Tibial nerve (tissue), 3 donors: ENCODE measurements around the gene KCNMA1.

Source experiments
- POLR2A ChIP-seq, 2 donors: fragments of 450-650 bp; IDR thresholded peaks; one replicate each; pipeline ENCODE4 v1.6.1; 2017; ENCODE audit warnings: antibody characterized with exemption in 2 of 2, mild to moderate bottlenecking in 2 of 2, moderate library complexity in 2 of 2
- TF ChIP-seq, protein P1 (sequence below), 5 experiments: fragments of 200-600 bp in 3 of 5; fragments of 450-650 bp in 2 of 5; sonication (generic) in 3 of 5; IDR thresholded peaks; one replicate each; pipeline ENCODE4 v1.5.1; 2016 to 2019; ENCODE audit warnings: antibody characterized with exemption in 5 of 5, mild to moderate bottlenecking in 3 of 5, moderate library complexity in 2 of 5

DNA sequence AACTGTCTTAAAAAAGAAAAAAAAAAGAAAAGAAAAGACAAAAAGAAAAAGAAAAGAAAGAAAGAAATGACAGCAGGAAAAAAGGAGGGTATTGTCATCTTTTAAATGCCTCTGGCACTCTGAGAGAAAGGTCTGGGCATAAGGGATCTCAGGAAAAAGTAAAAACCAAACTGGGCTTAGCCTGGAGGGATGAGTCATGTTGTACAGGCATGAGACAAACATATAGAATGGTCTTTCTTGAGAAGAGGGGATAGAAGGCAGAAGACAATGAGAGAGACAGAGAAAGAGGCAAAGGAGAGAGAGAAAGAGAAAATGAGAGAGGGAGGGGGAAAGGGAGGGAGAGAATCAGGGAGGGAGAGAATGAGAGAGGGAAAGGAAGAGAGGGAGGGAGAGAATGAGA lies 32.3 kb upstream of the KCNMA1 start:
- no peak for TF ChIP-seq POLR2A (IDR thresholded peaks at IDR 0.05)
- TF ChIP-seq, protein P1, sequence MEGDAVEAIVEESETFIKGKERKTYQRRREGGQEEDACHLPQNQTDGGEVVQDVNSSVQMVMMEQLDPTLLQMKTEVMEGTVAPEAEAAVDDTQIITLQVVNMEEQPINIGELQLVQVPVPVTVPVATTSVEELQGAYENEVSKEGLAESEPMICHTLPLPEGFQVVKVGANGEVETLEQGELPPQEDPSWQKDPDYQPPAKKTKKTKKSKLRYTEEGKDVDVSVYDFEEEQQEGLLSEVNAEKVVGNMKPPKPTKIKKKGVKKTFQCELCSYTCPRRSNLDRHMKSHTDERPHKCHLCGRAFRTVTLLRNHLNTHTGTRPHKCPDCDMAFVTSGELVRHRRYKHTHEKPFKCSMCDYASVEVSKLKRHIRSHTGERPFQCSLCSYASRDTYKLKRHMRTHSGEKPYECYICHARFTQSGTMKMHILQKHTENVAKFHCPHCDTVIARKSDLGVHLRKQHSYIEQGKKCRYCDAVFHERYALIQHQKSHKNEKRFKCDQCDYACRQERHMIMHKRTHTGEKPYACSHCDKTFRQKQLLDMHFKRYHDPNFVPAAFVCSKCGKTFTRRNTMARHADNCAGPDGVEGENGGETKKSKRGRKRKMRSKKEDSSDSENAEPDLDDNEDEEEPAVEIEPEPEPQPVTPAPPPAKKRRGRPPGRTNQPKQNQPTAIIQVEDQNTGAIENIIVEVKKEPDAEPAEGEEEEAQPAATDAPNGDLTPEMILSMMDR (IDR thresholded peaks at IDR 0.05) = no peak
